K562 (cell line): ENCODE measurements around the gene CA6. TPM values are rescaled to one million over a fixed set of nuclear protein-coding genes. Genes with fewer than 3 reads are reported as not detected.

Experiments used
- ATAC-seq: fragments of 200-7000 bp; cut with Tn5 transposase; 3 replicates; pipeline ENCODE4 v1.9.1; 2020; ENCODE audit warnings: moderate library complexity
- BruUV-seq: library from RNA; stranded (reverse); fragments of 400-500 nt; replicated peaks from 2 replicates; lab custom pipeline; 2021; lab: Mats Ljungman, UMichigan
- CTCF ChIA-PET: fragments of 300-600 bp; formaldehyde crosslinking; extraction: SDS; loops from one replicate; lab custom pipeline; 2021; ENCODE audit warnings: low intra/inter-chr PET ratio; lab: Yijun Ruan, JAX
- POLR2A ChIA-PET: fragments of 300-600, 350-650 bp; sonication (Branson Sonifier 250); formaldehyde crosslinking; extraction: SDS; loops from one replicate; lab custom pipeline; 2021; ENCODE audit warnings: antibody characterized with exemption, inconsistent platforms; lab: Yijun Ruan, JAX
- DNase-seq, 4 experiments: peaks; one replicate each; pipeline versions ENCODE4 v3.0.0 to v3.0.0-alpha.2; 2011 to 2018; ENCODE audit warnings: low spot score in 3 of 4, mixed read lengths in 3 of 4; ENCODE audit errors: extremely low read depth in 1 of 4
- FAIRE-seq: peaks from 2 replicates; lab custom pipeline; 2011; peaks lifted over from hg19 to GRCh38; lab: Jason Lieb, UNC
- H2AFZ ChIP-seq: 2 replicates; pipeline ENCODE4 v1.6.0; 2011; ENCODE audit warnings: low read depth, low read length, control low read depth, inconsistent platforms
- H3K27ac ChIP-seq: fragments of 200-600 bp; 3 replicates; pipeline ENCODE4 v1.8.0; 2011; ENCODE audit warnings: low read depth, mild to moderate bottlenecking, control low read depth, inconsistent platforms, low read length, moderate library complexity, mixed read lengths; ENCODE audit errors: extremely low read depth
- H3K27me3 ChIP-seq, 2 experiments: fragments of 300-600 bp in 1 of 2; 2 replicates in 1 of 2; 3 replicates in 1 of 2; pipeline versions ENCODE4 v1.6.0 to v1.8.0; 2011; ENCODE audit warnings: inconsistent platforms in 2 of 2, low read length in 2 of 2, mild to moderate bottlenecking in 1 of 2, mixed read lengths in 1 of 2, moderate library complexity in 1 of 2; ENCODE audit not compliant: control insufficient read depth in 2 of 2, insufficient read depth in 2 of 2
- H3K36me3 ChIP-seq: fragments of 300-600 bp; 3 replicates; pipeline ENCODE4 v1.8.0; 2011; ENCODE audit warnings: mild to moderate bottlenecking, low read length, inconsistent platforms; ENCODE audit not compliant: control insufficient read depth, insufficient read depth
- H3K4me1 ChIP-seq, 2 experiments: fragments of 200-600 bp in 1 of 2; replicated peaks in 1 of 2; 2 replicates in 1 of 2; 3 replicates in 1 of 2; pipeline versions ENCODE4 v1.5.1 to v1.8.0; 2011; ENCODE audit warnings: inconsistent platforms in 2 of 2, low read length in 2 of 2, mild to moderate bottlenecking in 1 of 2, mixed read lengths in 1 of 2, moderate library complexity in 1 of 2; ENCODE audit not compliant: control insufficient read depth in 2 of 2, insufficient read depth in 2 of 2
- H3K4me2 ChIP-seq: 2 replicates; pipeline ENCODE4 v1.6.1; 2011; ENCODE audit warnings: low read length, control low read depth, inconsistent platforms, mixed read lengths; ENCODE audit not compliant: insufficient read depth
- H3K4me3 ChIP-seq: fragments of 200-600 bp; sonication (generic), shearing (Covaris generic); 2 replicates; pipeline ENCODE4 v1.5.1; 2016; ENCODE audit warnings: control low read depth, inconsistent platforms
- H3K79me2 ChIP-seq: fragments of 200-600 bp; 3 replicates; pipeline ENCODE4 v1.8.0; 2011; ENCODE audit warnings: low read length, inconsistent platforms; ENCODE audit not compliant: control insufficient read depth, insufficient read depth
- H3K9ac ChIP-seq, 2 experiments: 2 replicates each; pipeline versions ENCODE4 v1.6.0 to v1.6.1; 2011; ENCODE audit warnings: low read depth in 2 of 2, low read length in 2 of 2, control low read depth in 1 of 2, inconsistent platforms in 1 of 2, mild to moderate bottlenecking in 1 of 2, mixed read lengths in 1 of 2; ENCODE audit not compliant: insufficient read depth in 1 of 2
- H3K9me1 ChIP-seq: one replicate; pipeline ENCODE4 v1.6.0; 2011; ENCODE audit warnings: inconsistent platforms, mild to moderate bottlenecking, low read length, moderate library complexity; ENCODE audit not compliant: control insufficient read depth, insufficient read depth
- H3K9me3 ChIP-seq: replicated peaks from 2 replicates; pipeline ENCODE4 v1.5.1; 2011; ENCODE audit warnings: low read depth, low read length, inconsistent platforms; ENCODE audit not compliant: control insufficient read depth, insufficient read depth
- H4K20me1 ChIP-seq: replicated peaks from 2 replicates; pipeline ENCODE4 v1.6.1; 2011; ENCODE audit warnings: low read length, inconsistent platforms, mixed read lengths; ENCODE audit not compliant: control insufficient read depth, insufficient read depth
- TFAP4 ChIP-seq: sonication (generic); formaldehyde crosslinking; IDR thresholded peaks from 2 replicates; pipeline ENCODE4 v1.8.0; 2022; ENCODE audit warnings: missing genetic modification reagents, mild to moderate bottlenecking, moderate library complexity, borderline replicate concordance
- ZNF121 ChIP-seq: sonication (generic); formaldehyde crosslinking; conservative IDR thresholded peaks from 2 replicates; pipeline ENCODE4 v1.8.0; 2022; ENCODE audit warnings: missing genetic modification reagents
- WGBS: fragments of 100-300 bp; shearing (Covaris generic); methylation state at CpG from one replicate; pipeline ENCODE4 v1.1.6; 2016; ENCODE audit warnings: low coverage, mixed read lengths; ENCODE audit not compliant: insufficient coverage; ENCODE audit errors: missing lambda C conversion rate; 5-methylcytosine and 5-hydroxymethylcytosine counted together
- in situ Hi-C: fragments of 300-500 bp; cut with MboI; formaldehyde crosslinking; loops from 4 replicates; pipeline ENCODE4 v1.15.0; 2018; ENCODE audit warnings: inconsistent platforms, mixed read lengths
- intact Hi-C: fragments of 100-400 bp; cut with micrococcal nuclease; formaldehyde crosslinking; loops from 2 replicates; pipeline ENCODE4 v1.14.2; 2022
- polyA plus RNA-seq, 8 experiments: library from polyadenylated mRNA; depleted of rRNA in 4 of 8; stranded (reverse) in 5 of 8; unstranded in 3 of 8; fragments of >200 nt; fragmentation: Nextera tagmentation in 2 of 8; fragmentation: Illumina TruSeq in 1 of 8; extraction: Ambion mirVana in 2 of 8; extraction: Trizol in 1 of 8; gene quantifications; 2 replicates each; pipeline versions ENCODE4 v1.2.1 to v1.2.3, GENCODE V29; 2011 to 2014; ENCODE audit warnings: inconsistent platforms in 1 of 8, missing spikeins in 1 of 8
- total RNA-seq, 7 experiments: library from RNA; depleted of rRNA in 6 of 7; stranded (reverse); fragments of >200 nt in 6 of 7; fragmentation: Illumina TruSeq in 2 of 7; extraction: Trizol in 2 of 7; gene quantifications; 2 replicates each; pipeline versions ENCODE4 v1.2.1 to v1.2.3, GENCODE V29; 2011 to 2021; ENCODE audit warnings: low replicate concordance in 1 of 7

The CA6 gene
- total and polyA plus RNA-seq, 9 of the 15 experiments (the other 6 are each of a cell fraction or from before 2014, with no cell fraction given) = not detected

GRCh38 chr1:8985915-8986813 is 40.5 kb downstream of the CA6 start:
- no peak for ATAC-seq
- Histone ChIP-seq H3K4me1 (no peaks in the 10 kb centered on the region), H3K4me2 (no peak overlapping the region), H3K27ac (no peak overlapping the region), H3K36me3 (no peaks in the 10 kb centered on the region), H4K20me1 (no peaks in the 10 kb centered on the region), H3K9me1 (no peaks in the 10 kb centered on the region), H3K4me3 (no peak overlapping the region), H2AFZ (no peak overlapping the region), H3K27me3 (peaks cover 12 to 40% of the 10 kb centered on the region in 2 experiments), H3K9me3 (no peaks in the 10 kb centered on the region), H3K9ac (no peak overlapping the region), H3K79me2 (no peaks in the 10 kb centered on the region)
- CTCF ChIA-PET = interaction anchor here (1.7 to 2.5 kb wide), 2 partner anchors 68 to 114 kb away, joined by 4 to 11 read pairs; no protein-coding TSS in a partner anchor
- in situ Hi-C loops = loop anchor here (5.0 kb wide), 1 partner anchor 69 kb away; no protein-coding TSS in a partner anchor
- POLR2A ChIA-PET = interaction anchor here (0.8 to 1.8 kb wide), 3 partner anchors 109 to 129 kb away, joined by 3 to 7 read pairs (median 3); no protein-coding TSS in a partner anchor
- intact Hi-C loops = no loop called here
- no peak for FAIRE-seq
- no TSS peak for BruUV-seq
- 3% methylated on average over 14 of the region's 14 CpGs for WGBS
- TF ChIP-seq ZNF121 (CRISPR knock-in tag) (peak; percentile 81), TFAP4 (CRISPR knock-in tag) (no peak)
- no peak for DNase-seq
